SW480 (cell line): ENCODE measurements around the gene HMCN2.

Experiments
- DNase-seq: peaks from one replicate; pipeline ENCODE4 v3.0.0-alpha.2; 2016; ENCODE audit warnings: low spot score

The HMCN2 gene

DNA sequence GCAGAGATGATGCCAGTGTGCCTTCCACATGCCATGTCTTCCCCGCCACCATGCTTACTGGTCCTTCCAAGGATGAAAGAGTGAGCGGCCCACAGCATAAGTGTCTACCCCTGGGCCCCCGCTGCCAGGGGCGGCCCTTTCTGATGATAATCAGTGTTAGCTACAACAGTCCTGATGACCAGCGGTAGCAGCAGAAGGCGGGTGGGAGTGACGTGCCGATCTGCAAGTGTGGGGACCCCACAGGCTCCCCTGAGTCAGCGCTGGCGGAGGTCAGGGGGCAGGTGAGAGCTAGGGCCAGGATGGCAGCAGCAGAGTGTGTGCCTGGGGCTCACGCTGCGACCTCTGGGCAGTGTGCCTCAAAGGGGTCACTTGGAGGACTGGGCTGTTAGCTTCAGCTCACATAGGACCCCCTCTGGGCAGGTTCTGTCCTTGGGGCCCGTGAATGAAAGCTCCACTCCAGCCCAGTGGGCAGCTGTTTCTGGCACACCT lies 80.4 kb downstream of the HMCN2 start:
- DNase-seq = no peak

DNA sequence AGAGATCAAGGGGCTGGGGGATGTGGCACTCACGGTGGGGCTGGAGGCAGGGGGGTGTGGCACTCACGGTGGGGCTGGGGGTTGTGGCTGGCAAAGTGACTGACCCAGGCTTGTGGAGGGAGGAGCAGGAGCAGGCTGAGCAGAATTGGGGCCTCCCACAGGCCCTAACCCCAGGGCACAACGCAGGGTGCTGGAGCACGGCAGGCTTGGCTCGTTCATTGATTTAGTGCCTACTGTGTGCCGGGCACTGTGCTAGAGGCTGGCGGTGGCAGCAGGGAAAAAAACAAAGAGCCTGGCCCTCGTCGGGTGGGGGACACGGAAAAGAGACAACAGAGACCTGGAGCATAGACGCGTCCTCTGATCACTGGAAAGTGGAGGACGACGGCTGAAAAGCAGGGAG lies 80.9 kb downstream of the HMCN2 start:
- no peak for DNase-seq

GRCh38 chr9:130347036-130347435 lies 81.5 kb downstream of the HMCN2 start:
- DNase-seq = no peak

GRCh38 chr9:130347931-130348330 lies 82.4 kb downstream of the HMCN2 start:
- DNase-seq = no peak

DNA sequence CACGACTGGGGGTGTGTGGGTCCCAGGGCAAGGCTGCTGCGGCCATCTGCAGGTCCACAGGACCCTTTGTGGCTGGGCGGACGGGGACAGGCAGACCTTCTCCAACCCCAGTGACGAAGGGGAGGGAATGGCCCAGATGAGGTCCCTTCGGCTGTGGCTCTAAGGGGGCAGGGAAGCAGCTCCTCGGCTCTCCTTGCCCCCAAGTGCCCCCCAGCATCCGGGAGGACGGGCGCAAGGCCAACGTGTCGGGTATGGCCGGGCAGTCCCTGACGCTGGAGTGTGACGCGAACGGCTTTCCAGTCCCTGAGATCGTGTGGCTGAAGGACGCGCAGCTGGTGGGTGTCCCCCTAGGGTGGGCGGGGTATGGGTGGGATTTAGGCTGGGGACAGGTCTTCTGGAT lies 82.8 kb downstream of the HMCN2 start:
- DNase-seq = no peak

DNA sequence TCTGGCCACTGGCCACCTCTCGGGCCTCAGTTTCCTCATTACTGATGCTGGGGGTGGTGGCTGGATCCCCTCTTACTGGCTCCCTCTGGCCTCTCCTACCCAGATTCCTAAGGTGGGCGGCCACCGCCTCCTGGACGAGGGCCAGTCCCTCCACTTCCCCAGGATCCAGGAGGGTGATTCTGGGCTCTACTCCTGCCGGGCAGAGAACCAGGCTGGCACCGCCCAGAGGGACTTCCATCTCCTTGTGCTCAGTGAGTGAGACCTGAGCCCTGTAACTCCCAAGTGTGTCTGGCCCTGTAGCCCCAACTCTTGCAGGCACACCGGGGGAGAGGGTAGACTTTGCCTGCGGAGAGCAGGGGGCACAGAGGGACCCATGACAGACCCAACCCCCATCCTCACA lies 83.3 kb downstream of the HMCN2 start:
- DNase-seq = no peak

GRCh38 chr9:130349398-130349797 lies 83.8 kb downstream of the HMCN2 start:
- no peak for DNase-seq

DNA sequence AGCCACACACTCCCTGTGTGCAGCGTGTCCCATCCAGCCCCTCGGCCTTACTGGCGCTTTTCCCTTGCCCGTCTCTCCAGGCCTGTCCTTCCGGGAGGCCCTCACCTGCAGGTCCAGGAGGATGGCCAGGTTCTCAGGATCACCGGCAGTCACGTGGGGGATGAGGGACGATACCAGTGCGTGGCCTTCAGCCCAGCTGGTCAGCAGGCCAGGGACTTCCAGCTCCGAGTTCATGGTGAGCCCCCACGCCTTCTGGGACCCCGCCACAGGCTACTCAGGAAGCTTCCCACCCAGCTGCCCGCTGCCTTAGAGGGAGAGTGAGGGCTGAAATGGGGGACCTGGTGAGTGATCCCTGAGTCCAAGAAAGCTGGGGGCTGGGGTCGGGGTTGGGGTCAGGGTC lies 85.8 kb downstream of the HMCN2 start:
- DNase-seq = no peak

DNA sequence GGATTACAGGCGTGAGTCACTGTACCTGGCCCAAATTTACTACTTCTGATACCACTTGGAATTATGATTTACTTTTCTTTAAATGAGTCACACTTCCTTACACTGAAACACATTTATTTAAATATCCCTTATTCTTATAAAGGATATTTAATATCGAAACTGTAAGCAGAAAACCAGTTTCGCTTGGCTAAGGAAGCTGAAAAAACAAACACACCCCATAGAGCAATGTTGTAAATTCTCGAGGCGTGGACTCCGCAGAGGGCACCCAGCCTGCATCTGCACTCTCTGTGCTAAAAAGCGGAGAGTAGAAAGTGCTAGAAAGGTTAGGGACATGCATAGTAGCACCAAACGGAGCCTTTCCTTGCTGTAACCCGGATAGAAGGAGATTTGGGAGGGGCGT lies 86.5 kb downstream of the HMCN2 start:
- no peak for DNase-seq

GRCh38 chr9:130352586-130353285 lies 87.2 kb downstream of the HMCN2 start:
- DNase-seq = no peak

DNA sequence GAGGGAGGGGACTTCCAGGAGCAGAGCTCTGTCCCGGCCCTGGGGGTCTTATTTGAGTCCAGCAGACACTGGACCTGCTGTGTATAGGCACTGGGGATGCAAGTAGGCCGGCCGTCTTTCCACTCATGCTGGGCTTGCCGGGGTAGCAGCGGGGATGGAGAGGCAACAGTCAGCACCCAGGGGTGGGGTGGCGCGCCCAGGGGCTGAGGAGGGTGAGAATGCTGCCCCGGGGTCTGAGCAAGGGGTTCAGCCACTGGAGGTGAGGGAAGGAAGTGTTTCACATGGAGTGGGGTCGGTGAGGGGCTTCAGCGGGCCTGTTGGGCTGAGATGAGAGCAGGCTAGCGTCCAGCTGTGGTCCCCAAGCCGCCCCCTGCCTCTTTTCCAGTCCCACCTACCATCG lies 88.8 kb downstream of the HMCN2 start:
- no peak for DNase-seq

GRCh38 chr9:130354806-130355205 lies 89.2 kb downstream of the HMCN2 start:
- no peak for DNase-seq

DNA sequence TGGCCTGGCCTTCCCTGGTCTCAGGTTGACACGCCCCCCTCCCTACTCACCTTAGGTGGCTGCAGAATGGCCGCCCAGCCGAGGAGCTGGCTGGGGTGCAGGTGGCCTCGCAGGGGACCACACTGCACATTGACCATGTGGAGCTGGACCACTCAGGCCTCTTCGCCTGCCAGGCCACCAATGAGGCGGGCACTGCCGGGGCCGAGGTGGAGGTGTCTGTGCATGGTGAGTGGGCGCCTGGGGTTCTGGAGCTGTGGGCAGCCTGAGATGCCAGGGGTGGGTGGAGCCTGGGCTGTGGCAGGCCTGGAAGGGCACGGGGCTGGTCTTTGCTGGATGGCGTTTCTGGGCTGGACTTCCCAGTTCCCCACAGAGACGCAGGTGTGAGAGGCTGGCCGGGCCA lies 90.5 kb downstream of the HMCN2 start:
- DNase-seq = no peak

DNA sequence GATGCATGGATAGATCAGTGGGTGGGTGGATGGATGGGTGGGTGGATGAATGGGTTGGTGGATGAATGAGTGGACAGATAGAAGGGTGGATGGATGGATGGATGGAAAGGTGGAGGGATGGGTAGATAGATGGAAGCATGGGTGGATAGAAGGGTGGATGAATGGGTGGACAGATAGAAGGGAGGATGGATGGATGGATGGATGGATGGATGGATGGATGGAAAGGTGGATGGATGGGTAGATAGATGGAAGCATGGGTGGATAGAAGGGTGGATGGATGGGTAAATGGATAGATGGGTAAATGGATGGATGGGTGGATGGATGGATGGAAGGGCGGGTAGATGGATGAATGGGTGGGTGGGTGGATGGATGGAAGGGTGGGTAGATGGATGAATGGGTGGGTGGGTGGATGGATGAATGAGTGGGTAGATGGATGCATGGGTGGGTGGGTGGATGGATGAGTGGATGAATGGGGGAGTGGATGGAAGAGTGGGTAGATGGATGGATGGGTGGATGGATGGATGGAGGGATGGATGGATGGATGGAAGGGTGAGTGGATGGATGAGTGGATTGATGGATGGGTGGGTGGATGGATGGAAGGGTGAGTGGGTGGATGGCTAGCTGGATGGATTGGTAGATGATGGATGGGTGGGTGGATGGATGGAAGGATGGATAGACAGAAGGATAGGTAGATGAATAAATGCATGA lies 91.5 kb downstream of the HMCN2 start:
- DNase-seq = no peak

DNA sequence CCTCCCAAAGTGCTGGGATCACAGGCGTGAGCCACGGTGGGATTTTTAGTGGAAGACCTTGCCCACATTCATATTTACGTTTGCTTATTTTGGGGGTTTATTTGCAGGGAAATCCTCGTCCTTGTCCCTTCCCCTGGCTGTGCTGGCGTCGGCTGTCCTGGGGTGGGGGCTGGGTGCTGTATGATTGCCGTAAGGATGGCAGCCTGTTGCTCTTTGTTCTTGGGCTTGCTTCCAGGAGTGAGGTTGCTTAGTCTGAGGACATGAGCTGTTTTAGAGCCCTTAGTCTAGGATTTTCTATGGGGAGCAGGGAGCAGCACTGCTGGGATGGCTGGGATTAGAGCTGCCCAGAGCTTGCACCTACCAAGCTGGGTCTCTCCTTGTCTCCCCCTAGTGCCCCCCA lies 93.4 kb downstream of the HMCN2 start:
- DNase-seq = no peak

DNA sequence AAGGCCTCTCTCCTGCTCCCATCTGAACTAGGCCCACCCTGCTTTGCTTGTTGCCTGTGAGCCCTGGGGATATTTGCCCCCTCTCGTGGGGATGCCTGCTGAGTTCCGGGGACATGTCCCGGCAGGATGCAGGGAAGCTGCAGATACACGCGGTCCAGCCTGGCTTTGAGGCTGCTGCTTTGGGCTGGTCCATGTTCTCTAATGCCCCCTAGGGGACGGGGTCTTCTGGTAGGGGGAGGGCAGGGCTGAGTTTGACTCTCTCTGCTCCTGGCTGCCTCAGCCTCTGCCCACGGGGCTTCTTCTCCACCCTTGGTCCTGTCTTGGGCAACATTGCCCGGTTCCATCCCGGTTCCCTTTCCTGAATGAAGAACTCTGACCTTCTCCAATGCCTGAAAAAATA lies 94.3 kb downstream of the HMCN2 start:
- no peak for DNase-seq

GRCh38 chr9:130360672-130361071 lies 95.1 kb downstream of the HMCN2 start:
- DNase-seq = no peak

DNA sequence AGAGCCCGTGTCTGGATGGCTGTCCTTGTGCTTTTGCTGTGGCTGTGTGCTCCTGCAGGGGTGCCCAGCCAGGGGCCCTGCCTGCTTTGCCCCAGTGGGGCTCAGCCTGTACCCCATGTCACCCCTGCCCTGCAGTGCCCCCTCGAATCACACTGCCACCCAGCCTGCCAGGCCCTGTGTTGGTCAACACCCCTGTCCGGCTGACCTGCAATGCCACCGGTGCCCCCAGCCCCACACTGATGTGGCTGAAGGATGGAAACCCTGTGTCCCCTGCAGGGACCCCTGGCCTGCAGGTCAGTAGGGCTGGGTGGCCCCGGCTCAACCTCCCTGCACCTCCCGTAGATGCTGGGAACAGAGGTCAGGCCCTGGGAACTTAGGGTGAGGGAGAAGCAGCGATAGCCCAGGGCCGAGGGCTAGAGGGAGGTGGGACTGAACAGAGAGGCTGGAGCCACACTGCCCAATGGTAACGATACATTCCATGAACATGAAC lies 96.4 kb downstream of the HMCN2 start:
- no peak for DNase-seq

DNA sequence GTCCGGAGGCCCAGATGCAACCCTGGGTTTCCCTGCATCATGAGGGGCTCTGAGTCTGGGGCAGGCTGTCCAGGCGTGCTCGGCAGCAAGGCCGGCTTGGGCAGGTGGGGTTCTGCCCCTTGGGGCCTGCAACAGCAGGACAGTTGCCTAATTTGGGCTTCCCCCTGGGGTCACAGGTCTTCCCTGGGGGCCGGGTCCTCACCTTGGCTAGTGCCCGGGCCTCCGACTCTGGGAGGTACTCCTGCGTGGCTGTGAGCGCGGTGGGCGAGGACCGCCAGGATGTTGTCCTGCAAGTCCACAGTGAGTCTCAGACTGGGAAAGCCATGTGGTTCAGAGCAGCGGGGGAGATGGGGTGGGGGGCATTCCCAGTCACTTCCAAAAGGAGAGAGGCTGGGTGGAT lies 97.1 kb downstream of the HMCN2 start:
- DNase-seq = no peak

- DNase-seq = no peak
These were observed 98.3 kb downstream of the HMCN2 start for GRCh38 chr9:130363755-130364404.

DNA sequence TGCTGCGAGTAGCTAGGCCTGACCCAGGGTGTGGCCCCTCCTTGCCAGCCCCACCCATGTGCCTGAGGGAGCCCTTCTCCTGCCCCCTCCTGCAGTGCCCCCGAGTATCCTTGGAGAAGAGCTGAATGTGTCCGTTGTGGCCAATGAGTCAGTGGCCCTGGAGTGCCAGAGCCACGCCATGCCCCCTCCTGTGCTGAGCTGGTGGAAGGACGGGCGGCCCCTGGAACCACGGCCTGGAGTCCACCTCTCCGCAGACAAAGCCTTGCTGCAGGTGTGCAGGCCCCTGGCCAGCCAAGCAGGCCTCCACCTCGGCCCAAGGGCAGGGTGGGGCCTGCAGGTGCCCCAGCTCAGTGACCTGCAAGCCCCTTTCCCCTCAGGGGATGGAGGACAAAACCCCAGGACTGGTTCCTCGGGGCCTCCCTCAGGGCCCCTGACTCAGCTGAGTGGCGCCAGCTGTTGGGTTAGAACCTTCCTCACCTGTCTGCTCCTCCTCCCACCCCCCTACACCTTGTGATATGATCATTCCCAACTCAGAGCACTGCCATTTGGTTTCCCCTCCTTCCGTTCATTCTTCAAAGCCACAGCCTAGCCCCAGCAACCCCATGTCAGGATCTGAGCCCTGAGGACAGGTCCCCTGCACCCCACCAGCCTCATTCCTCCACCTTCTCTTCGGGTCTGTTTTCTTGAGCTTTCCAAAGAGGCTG lies 99.2 kb downstream of the HMCN2 start:
- DNase-seq = no peak

DNA sequence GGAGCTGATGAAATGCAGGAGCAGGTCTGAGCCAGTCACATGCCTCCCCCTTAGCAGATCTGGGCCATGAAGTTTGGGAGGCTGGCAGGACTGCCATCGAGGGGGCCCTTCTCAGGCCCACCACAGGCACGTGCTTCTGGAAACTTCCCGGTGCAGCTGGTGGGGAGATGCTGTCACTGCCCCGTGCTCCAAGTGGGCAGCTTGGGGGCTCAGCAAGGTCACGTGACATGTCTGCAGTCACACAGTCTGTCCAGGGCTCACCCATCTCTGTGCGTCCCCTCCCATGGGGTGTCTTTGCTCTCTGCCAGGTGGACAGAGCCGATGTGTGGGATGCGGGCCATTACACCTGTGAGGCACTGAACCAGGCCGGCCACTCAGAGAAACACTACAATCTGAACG lies 99.8 kb downstream of the HMCN2 start:
- DNase-seq = no peak

- DNase-seq = no peak
These were observed 100.5 kb downstream of the HMCN2 start for GRCh38 chr9:130366072-130366471.
